ENCODE data around the gene DLGAP5. TPM values are rescaled to one million over a fixed set of nuclear protein-coding genes. Genes with fewer than 3 reads are reported as not detected.
A peak's percentile ranks its signal among the peaks of the same experiment; 100 is the strongest.

DLGAP5 gene
- polyA plus RNA-seq, 1 donor (not counting 4 experiments of a cell fraction or from before 2014, with no cell fraction given) = 15.3 TPM

DNA sequence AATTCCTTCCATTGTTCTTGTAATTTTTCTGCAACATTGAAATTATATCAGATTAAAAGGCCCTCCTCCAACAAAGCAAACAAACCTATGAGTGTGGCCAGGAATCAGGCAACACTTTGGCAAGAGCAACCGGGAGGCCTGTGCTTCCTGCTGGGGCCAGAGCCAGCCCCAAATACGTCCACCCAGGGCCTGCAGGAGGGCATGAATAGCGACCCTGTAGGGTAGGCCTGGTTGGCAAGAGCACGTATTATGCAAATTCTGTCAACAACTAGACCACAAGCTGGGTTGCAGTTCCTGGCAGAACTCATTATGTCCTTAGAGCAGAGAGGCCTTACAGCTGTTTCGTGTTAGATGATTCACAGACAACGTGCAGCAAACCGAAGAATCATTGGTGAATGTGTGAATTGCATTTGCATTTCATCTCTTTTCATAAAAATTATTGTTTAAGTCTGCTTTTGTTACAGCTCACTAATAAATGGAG lies 89.2 kb downstream of the DLGAP5 start:
- Histone ChIP-seq H3K36me3 (ENCODE audit: control insufficient read depth in 2 of 2, extremely low read depth in 1 of 2, insufficient read depth in 2 of 2, low read length in 2 of 2) (no peaks in the 10 kb centered on the region), H3K79me2 (ENCODE audit: control insufficient read depth, insufficient read depth, low read length) (no peaks in the 10 kb centered on the region), H3K4me2 (ENCODE audit: control insufficient read depth, extremely low read depth, insufficient read depth, low read depth, low read length) (peak overlapping the region; percentile 84), H3K9me1 (ENCODE audit: control insufficient read depth, extremely low read depth, insufficient read depth, low read length) (no peaks in the 10 kb centered on the region), H3K4me1 (ENCODE audit: control insufficient read depth, extremely low read depth, insufficient read depth, low read length) (peaks cover 40% of the 10 kb centered on the region), H3K4me3 (ENCODE audit: control insufficient read depth in 2 of 3, extremely low read depth in 1 of 3, insufficient read depth in 2 of 3, low read depth in 1 of 3, low read length in 3 of 3) (peak overlapping the region in 2 of 3 experiments; percentile 46 to 47), H3K27me3 (ENCODE audit: control insufficient read depth, extremely low read depth, insufficient read depth, low read length) (no peaks in the 10 kb centered on the region), H4K20me1 (ENCODE audit: control insufficient read depth, extremely low read depth, insufficient read depth, low read length) (no peaks in the 10 kb centered on the region), H2AFZ (ENCODE audit: control insufficient read depth, low read length) (peak overlapping the region; percentile 25), H3K27ac (ENCODE audit: control insufficient read depth, insufficient read depth, low read length) (peak overlapping the region; percentile 98), H3K9ac (ENCODE audit: control insufficient read depth, extremely low read depth, insufficient read depth, low read length) (peak overlapping the region; percentile 88), H3K9me3 (ENCODE audit: control insufficient read depth, low read depth, low read length) (peaks cover 5% of the 10 kb centered on the region)
- TF ChIP-seq, protein P1, sequence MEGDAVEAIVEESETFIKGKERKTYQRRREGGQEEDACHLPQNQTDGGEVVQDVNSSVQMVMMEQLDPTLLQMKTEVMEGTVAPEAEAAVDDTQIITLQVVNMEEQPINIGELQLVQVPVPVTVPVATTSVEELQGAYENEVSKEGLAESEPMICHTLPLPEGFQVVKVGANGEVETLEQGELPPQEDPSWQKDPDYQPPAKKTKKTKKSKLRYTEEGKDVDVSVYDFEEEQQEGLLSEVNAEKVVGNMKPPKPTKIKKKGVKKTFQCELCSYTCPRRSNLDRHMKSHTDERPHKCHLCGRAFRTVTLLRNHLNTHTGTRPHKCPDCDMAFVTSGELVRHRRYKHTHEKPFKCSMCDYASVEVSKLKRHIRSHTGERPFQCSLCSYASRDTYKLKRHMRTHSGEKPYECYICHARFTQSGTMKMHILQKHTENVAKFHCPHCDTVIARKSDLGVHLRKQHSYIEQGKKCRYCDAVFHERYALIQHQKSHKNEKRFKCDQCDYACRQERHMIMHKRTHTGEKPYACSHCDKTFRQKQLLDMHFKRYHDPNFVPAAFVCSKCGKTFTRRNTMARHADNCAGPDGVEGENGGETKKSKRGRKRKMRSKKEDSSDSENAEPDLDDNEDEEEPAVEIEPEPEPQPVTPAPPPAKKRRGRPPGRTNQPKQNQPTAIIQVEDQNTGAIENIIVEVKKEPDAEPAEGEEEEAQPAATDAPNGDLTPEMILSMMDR (optimal IDR thresholded peaks at IDR 0.05 in 1 of 3, IDR thresholded peaks at IDR 0.05 in 1 of 3, conservative IDR thresholded peaks at IDR 0.05 in 1 of 3; ENCODE audit: extremely low read depth in 1 of 3, insufficient read depth in 2 of 3, low read length in 3 of 3) = no peak
- TF ChIP-seq EZH2 (IDR thresholded peaks at IDR 0.05; ENCODE audit: low read length) = no peak
- dilution Hi-C loops (cut with MboI; ENCODE audit: extremely low pct_ligation_motif_present, low sequenced_read_pairs) = no loop called here
- DNase-seq (ENCODE audit: low read depth, low spot score) (no peak), FAIRE-seq (peak; percentile 82)

DNA sequence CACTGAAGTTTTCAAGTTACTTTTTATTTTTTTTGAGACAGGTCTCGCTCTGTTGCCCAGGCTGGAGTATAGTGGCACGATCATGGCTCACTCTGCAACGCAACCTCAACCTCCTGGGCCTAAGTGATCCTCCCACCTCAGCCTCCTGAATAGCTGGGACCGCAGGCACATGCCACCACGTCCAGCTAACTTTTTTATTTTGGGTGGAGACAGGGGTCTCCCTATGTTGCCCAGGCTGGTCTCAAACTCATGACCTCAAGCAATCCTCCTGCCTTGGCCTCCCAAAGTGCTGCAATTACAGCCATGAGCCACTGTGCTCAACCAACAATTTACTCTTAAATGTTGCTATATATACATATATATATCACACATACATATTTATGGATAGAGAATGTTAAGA lies 89.7 kb downstream of the DLGAP5 start:
- no peak for FAIRE-seq
- Histone ChIP-seq H3K27me3 (ENCODE audit: control insufficient read depth, extremely low read depth, insufficient read depth, low read length) (no peaks in the 10 kb centered on the region), H3K9me1 (ENCODE audit: control insufficient read depth, extremely low read depth, insufficient read depth, low read length) (no peaks in the 10 kb centered on the region), H3K79me2 (ENCODE audit: control insufficient read depth, insufficient read depth, low read length) (no peaks in the 10 kb centered on the region), H3K4me3 (ENCODE audit: control insufficient read depth in 2 of 3, extremely low read depth in 1 of 3, insufficient read depth in 2 of 3, low read depth in 1 of 3, low read length in 3 of 3) (no peak overlapping the region), H3K36me3 (ENCODE audit: control insufficient read depth in 2 of 2, extremely low read depth in 1 of 2, insufficient read depth in 2 of 2, low read length in 2 of 2) (no peaks in the 10 kb centered on the region), H3K4me1 (ENCODE audit: control insufficient read depth, extremely low read depth, insufficient read depth, low read length) (peaks cover 40% of the 10 kb centered on the region), H3K9ac (ENCODE audit: control insufficient read depth, extremely low read depth, insufficient read depth, low read length) (peak overlapping the region; percentile 88), H3K4me2 (ENCODE audit: control insufficient read depth, extremely low read depth, insufficient read depth, low read depth, low read length) (peak overlapping the region; percentile 84), H3K9me3 (ENCODE audit: control insufficient read depth, low read depth, low read length) (peaks cover 5% of the 10 kb centered on the region), H2AFZ (ENCODE audit: control insufficient read depth, low read length) (no peak overlapping the region), H3K27ac (ENCODE audit: control insufficient read depth, insufficient read depth, low read length) (peak overlapping the region; percentile 98), H4K20me1 (ENCODE audit: control insufficient read depth, extremely low read depth, insufficient read depth, low read length) (no peaks in the 10 kb centered on the region)
- TF ChIP-seq, protein P1 (optimal IDR thresholded peaks at IDR 0.05 in 1 of 3, IDR thresholded peaks at IDR 0.05 in 1 of 3, conservative IDR thresholded peaks at IDR 0.05 in 1 of 3; ENCODE audit: extremely low read depth in 1 of 3, insufficient read depth in 2 of 3, low read length in 3 of 3) = no peak
- no peak for TF ChIP-seq EZH2 (IDR thresholded peaks at IDR 0.05; ENCODE audit: low read length)
- dilution Hi-C loops (cut with MboI; ENCODE audit: extremely low pct_ligation_motif_present, low sequenced_read_pairs) = no loop called here
- DNase-seq (ENCODE audit: low read depth, low spot score) = no peak
